Activated CD4-positive, alpha-beta T cell treated with anti-CD3 and anti-CD28 coated beads for 48 hours (primary cell): ENCODE measurements around the gene TAOK3.
"Not testable (repeated sequence)": the region's sequence is repeated elsewhere in the genome, so short reads cannot be mapped to it uniquely, and the experiment has no call there.

Experiments used
- DNase-seq: peaks from one replicate; pipeline ENCODE4 v3.0.0-alpha.2; 2020

TAOK3 gene

DNA sequence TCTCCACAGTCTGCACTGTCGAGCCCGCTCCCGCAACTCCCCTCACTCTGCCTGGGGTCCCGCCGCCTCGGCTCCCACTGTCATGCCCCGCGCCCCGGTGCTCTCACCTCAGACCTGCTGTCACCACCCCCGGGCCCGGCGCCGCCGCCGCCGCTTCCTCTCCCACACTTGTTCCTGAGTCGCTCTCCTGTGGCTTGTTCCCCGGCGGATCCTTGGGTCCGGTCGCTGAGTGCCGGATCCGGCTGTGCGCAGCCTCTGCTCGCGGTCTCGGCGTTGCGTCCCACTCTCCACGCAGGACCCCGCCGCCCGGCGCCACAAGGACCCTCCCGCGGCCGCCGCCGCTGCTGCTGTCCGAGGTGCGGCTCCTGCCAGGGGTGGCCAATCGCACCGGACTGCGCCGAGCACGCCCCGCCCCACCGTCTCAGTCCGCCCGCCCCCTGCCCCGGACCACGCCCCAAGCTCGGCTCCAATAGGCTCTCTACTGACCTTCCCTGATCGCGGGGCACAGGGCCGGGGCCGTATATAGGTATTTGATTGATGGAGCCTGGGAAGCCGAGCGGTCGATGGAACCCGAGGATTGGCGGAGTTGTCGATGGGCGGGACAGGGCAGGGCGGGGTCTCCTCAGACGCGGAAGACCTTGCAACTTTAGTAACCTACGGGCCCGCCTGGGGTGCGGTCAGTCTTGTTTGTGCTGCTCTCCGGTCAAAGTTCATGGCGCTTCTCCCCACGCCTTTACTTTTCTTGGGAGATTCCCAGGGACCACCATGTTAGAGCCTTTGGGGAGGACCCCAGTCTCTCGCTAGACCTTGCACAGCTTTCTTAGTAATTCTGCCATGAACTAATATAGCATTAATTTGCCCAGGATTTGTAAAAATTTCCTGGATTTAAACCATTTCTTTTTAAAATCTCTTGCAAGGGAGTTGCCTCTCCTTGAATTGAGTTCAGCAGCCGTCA is at the start of gene TAOK3:
Gene TAOK3, minus strand, starts transcription at position 367 of the 955 bp plus-strand sequence. CDS start 117,340 bp downstream, outside the sequence.
- DNase-seq, result peak; percentile 98

DNA sequence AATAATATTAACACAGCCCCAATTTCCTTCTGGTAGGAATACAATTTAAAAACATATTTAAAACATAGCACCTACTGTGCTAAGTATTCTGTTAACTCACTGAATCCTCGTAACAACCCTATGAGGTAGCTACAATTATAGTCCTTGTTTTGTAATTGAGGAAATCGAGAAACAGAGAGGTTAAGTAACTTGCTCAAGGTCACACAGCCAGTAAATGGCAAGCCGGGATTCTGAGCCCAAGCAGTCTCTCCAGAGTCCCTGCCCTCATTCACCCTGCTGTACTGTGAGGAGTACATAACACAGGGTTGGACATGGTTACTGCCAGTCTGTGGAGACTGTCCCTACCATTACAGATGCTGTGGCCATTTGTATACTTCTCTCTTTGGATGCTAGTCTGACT is 48.0 kb upstream of the TAOK3 start:
- DNase-seq, result no peak

DNA sequence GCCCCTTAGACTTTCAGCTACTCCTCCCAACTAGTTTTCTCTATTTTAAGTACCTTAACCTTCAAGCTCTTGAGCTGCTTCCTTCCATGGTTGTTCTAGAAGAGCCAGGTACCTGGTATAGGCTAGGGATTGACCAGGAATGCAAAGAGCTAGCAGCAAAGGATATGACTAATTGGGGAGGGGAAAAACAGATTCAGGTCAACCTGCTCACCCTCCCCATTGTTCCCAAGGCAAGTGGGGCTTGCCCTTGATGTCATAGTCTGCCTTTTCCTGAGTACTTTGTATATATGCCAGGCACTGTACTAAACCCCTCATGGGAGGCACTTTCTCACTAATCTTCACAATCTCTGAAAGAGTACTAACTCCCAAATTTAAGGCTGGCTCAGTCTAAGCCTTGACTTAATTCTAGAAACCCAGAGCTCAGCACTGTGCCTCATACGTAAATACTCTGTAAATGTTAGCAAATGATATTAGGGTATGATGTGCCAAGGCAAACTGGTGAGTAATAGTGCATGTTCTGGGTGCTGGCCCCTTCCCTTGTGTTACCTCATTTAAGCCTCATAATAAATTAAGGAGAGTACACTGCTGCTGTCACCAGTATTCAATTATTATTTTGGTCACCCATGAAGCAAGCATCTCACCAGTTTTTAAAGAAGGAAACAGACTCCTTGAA is 45.8 kb upstream of the TAOK3 start:
- no peak for DNase-seq

DNA sequence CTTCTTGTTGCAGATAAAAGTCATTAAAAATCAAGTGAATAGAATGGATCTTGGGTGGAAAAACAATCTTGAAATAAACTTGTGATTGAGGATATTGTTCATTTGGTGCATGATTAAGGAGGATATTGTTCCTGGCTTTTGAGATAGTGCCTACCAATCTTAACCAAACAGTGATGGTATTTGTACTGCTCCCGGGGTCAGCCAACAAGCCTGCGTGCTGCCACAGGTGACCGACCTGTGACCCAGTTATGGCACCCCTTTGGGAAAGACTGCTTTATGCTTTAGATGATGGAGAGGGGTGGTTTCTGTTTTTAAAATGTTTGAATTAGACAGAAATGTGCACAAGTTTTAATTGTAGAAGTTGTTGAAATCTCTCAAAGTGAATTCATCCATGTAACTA is 45.2 kb upstream of the TAOK3 start:
- no peak for DNase-seq

DNA sequence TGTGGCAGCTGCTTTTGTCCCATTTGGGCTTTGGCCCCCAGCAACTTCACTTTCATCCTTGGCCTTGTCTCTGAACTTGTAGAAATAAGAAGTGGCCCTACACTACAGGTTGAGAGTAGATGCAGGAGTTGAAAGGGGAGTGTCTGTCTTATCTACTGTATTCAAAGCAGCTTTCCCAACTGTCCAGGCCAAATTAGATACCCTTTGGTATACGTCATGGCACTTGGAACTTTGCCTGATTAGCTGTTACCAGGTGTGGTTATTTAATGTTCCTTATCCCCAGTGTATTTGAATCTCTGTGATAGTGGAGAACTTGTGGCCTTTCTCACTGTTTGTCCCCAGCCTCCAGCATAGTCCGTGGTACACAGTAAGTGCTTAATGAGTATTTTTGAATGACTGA is 37.1 kb upstream of the TAOK3 start:
- no peak for DNase-seq

DNA sequence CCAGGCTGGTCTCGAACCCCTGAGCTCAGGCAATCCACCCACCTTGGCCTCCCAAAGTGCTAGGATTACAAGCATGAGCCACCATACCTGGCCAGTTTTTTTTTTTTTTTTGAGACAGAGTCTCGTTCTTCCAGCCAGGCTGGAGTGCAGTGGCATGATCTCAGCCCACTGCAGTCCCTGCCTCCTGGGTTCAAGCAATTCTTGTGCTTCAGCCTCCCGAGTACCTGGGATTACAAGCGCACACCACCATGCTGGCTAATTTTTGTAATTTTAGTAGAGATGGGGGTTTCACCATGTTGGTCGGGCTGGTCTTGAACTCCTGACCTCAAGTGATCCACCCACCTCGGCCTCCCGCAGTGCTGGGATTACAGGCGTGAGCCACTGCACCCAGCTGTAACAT is 35.5 kb upstream of the TAOK3 start:
- not testable (repeated sequence) for DNase-seq

DNA sequence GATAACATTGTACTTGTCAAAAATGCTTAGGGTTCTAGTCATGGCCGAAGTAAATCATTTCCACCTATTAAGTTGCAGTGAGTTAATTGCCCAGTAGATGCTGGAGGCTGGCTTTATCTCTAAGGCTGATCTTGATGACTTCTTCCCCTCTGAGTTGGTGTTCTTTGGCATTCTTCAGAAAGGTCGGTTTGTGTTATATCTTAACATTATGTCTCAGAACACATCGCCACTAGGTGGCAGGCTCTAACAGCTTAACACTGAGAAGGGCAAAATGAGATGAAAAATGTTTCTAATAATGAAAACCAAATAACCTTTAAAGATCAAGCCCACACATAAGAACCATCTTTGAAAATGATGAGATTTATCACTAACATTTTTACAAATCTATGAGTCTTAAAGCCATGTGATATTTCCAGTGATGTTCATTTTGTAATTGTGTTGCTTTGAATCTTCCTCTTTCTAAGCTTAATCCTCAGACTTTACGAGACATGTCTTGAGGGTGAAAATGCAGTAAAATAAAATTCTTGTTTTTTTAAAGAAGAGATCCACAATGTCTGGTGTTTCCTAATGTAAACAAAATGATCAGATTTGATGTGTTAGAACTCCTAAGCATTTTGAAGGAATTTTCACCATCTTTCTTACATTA is 32.3 kb upstream of the TAOK3 start:
- DNase-seq, result peak; percentile 77

DNA sequence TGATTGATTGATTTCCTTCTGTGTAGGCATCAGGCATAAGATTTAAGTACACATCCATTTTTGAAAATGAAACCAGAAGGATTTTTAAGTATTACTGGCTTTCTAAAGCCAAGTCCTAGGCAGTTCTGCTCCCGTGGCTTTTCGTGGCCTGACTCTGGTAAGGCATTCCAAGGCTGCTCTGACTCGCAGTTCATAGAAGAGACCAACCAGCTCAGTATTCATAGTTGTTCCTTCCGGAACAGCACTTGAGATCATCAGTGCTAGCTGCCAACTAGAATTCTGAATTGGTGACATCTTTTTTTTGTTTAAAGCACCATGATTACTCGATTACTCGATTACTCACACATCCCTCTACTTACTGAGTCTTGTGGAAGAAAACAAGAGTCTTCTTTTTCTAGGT is 29.5 kb upstream of the TAOK3 start:
- DNase-seq, result no peak

DNA sequence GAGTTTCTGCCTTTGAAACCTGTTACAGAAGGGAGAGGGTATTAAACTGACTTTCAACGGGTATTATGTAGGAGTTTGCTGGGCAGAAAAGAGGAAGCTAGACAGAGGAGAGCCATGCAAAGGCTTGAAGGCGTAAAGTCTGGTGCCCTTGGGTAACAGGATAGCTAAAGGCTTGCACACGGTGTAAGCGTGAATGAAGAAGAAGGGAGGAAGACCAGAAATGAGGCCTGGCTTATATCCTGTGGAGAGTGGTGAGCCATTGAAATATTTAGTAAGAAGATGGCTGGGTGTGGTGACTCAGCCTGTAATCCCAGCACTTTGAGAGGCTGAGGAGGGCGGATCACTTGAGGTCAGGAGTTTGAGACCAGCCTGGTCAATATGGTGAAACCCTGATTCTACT is 26.2 kb upstream of the TAOK3 start:
- DNase-seq, result no peak

DNA sequence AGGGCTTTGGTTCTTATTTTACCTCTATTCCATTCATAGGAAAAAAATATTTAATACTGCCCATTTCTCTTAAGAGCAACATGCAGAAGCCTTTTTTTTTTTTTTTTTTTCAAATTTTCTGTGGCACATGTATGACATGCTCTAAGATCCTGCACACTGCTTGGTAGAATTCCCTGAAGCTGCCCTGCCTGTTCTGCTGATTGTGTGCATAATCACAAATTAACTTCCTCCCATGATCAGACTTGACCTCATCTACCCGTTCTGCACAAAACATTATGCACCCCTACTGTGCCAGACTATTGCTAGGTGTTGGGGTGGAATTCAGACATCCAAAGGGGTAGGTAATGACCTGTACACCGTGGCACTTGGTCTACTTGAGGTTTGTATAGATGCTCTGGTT is 25.8 kb upstream of the TAOK3 start:
- no peak for DNase-seq

DNA sequence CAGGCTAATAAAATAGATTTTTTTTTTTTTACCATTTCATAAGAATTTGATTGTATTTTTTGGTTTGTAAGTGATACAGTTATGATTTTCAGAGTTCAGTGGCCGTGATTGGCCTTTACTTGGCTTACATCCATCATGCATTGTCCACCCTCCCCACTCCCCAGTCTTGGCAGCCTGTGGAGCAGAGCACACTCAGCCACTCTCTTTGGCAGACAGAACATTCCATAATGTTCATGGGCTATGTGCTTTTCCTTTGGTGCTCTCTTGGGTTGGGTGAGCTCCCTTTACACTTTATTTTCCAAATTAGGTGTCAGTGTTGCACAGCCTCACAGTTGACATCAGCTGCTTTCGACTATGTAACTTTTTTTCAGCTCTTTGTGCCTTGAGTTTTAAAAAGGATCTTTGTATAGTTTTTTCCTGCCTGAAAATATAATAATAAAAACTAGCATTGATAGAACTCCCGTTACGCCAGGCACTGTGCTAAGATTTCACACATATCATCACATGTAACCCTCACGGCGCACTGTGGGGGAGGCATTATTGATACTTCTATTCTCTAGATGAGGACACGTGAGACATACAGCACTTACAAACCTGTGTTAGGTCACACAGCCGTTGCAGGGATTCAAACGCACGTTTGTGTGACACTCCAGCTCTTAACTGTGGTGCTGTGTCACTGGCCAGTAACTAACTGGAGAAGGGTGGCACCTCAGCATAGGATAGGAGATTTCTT is 25.2 kb upstream of the TAOK3 start:
- no peak for DNase-seq

DNA sequence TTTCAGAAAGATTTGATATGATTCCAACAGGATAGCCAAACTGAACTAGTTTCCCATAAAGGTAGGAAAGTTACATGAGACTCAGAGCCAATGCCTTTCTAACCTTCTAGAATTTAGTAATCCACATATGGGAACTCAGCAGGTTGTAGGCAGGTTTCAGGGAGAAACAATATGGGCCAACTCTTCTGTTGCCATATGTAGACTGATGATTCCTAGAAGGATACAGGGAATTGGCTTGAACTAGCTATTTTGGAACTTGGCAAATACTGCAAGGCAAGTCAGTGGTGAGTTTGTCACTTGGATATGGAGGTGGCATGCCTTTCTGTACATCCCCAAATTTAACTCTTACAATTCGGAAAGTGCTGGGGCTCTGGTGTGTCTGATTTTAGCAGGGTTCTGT is 19.1 kb upstream of the TAOK3 start:
- DNase-seq, result no peak

DNA sequence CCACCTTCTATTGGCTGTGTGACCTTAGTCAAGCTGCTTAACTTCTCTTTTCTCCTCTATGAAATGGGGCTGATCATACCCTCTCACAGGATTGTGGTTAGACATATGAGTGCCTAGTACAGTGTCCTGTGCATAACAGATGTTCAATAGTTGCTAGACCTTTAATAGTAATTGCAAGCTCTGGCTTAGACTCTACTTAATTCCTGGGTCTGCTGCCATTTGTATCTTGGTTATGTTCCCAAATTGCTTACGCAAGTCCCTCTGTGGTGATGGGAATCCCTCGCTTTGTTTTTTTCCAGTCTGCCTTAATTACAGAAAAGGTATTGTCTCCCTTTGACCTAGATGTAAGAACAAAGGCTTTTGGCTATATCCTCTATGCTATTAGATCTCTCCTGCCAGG is 18.7 kb upstream of the TAOK3 start:
- no peak for DNase-seq

DNA sequence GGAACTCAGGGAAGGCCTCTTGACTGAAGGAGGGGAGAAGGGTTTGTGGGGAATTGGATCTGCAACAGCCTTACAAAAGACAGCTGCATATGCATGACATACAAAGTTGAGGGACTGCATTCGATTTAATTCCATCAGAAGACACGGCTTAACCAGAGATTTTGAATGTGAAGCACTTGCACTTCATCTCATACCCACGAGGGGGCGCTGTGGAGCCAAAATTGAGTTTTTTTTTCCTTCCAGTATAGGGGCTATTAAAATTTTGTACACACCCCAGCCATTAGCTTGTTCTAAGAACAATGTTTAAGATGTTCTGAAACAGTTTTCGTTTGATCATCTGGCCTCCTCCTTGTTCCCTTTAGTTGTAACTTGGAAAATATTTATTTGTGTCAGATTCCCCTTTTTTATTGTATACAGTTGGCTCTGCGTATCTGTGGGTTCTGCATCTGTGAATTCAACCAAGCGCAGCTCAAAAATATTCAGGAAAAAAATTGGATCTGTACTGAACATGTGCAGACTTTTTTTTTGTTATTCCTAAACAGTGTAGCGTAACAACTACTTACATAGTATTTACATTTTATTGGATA is 5.3 kb upstream of the TAOK3 start:
- peak; percentile 82 for DNase-seq

DNA sequence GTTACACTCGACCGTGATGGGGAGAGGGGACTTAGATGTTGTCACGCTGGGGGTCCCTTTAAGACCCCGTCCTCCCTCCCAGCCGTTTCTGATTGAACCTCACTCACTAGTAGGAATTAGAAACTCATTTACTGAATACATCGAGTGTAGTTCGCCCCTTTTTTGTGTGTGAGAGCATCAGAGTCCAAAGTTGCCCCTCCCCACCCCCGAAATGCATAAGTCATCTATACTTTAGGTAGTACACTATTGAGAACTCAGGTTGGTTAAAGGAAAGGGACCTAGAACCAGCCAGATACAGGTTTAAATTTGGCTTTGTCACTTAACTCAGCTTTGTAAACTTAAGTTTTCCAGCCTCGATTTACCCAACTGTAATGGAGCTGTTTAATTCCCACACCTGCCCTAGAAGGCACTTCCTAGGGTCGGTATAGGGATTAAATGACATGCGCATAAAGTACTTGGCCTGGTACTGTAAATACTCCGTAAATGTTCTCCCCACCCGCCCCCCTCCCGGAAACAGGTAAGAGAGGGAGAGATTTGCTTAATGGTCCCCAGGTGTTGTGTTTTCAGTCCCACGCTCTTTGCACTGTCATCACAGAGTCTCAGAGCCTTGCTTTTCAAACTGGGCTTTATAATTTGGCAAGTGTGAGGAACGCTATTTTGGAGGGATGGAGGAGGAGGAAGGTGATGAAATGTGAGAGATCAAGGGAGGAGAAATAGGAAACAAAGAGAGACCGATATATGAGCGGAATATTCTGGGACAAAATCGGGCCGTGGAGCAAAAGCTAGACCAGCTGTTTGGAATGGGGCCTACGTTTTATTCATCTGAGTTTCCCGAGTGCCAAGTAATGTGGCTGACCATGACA is 4.5 kb upstream of the TAOK3 start:
- DNase-seq, result no peak

DNA sequence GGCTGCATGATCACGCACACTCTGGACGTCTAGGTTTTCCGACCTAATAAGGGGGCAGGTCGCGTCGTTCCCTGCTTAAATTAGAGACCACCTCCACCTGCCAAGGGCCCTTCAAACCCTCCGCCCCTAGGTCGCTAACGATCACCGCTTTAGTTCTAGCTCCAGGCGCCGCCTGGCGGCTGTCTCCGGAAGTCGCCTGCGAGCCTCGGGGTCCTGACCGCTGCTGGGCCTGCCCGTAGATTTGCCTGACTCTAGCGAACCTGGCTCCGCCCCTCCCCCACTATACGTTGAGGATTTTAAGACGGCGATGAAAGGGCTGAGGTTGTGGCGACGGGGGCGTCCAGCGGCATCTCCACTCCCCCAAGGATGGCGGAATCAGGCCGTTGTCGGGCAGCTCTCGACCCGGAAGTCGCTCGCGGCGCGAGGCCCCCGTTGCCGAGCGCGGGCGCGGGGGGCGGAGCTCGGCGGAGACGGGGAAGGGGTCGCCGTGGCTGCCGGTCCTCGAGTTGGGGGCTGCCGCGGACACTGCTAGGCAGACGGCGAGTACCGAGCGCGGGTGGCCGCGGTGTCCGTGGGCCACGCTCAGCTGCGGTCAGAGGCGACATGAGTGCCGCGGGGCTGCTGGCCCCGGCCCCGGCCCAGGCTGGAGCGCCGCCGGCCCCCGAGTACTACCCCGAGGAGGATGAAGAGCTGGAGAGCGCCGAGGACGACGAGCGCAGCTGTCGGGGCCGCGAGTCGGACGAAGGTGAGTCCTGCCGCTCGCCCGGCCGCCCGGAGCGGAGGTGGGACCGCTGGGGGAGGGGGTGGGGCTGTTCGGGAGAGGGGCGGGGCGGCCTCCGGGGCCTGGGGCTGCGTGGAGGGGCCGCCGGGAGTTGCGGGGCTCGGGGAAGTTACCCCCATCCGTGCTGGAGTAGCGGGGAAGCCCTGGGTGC is 3.6 kb upstream of the TAOK3 start, which contains the start of gene SUDS3:
Gene SUDS3, plus strand, starts transcription at position 467 of the 932 bp plus-strand sequence. Its CDS starts 137 bp downstream, at position 604.
- DNase-seq, result peak; percentile 95

DNA sequence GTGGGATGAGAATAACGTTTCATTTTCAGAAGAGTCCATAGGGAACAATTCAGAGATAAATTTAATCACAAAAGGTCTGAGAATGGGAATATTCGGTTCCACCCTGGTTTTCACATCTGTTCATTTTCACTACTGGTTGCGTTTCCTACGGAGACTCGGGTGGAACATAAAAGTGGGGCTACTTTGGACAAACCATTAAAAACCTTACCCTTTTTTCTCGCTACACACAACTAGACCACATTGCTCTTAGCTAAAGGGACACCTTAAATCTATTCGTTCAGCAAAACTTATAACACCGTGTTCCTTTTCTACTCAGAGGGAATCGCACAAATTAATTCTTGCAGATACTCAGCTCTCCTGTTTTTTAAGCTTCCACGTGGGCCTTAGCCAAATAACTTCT is 2.6 kb upstream of the TAOK3 start:
- DNase-seq, result no peak

DNA sequence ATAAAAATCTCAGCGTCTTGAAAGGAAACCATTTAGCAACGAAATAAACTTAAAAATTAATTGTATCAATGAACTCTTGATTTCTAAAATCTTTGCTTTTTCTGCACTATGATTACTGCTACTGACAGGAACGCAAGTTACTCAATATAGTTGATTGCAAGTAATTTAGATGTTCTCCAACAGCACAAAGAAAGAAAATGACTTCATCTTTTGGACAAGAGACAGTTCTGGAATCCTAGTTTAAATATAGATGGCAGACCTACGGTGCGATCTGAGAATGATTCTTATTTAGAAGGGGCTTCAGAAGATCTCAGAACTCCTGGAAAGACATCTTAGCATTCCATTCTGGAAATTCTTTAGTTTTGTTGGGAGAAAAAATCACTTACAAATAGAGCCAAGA is 2.2 kb upstream of the TAOK3 start:
- DNase-seq, result no peak

DNA sequence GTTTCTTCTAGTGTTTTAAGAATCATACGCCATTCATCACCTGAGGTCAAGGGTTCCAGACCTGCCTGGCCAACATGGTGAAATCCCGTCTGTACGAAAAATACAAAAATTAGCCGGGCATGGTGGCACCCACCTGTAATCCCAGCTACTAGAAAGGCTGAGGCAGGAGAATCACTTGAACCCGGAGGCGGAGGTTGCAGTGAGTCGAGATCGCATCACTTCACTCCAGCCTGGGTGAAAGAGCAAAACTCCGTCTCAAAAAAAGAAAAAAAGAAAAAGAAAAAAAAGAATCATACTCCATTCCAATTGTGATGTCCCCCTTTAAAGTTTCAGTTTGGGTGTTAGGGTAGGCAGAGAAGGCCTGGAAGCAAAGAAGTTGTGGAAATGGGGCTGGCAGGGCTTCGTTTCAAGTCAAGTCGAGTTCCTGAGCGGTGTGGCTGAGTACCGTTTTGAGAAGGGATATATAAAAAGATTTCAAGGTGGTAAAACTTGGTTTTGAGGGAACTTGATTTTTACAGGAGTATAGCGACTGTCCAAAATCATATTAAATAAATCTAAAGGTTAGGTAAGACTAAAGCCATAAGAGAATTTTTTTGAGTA is 1.5 kb upstream of the TAOK3 start:
- peak; percentile 26 for DNase-seq

DNA sequence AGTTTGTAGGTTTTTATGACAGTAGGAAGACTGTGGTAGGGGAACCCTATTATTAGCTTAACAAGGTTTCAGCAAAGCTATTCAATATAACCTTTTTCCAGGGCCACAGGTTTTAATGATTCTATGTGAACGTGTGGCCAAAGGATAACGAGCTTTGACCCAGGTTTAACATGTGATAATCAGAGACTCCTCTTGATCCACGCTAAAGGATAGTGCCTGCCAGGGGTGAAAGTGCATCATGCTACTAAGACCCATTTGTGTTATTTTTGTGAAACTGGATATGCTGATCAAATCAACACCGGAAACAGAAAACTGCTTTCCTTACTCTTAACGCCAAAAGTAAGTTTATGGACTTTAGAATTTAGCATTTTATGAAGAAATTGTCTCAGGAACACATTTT is 909 bp upstream of the TAOK3 start:
- no peak for DNase-seq
